ENCODE results near the gene LY86. TPM values are rescaled to one million over a fixed set of nuclear protein-coding genes. Genes with fewer than 3 reads are reported as not detected.

The LY86 gene
- total and polyA plus RNA-seq, 4 donors: 5.2 to 12.4 (median 9.6) TPM

DNA sequence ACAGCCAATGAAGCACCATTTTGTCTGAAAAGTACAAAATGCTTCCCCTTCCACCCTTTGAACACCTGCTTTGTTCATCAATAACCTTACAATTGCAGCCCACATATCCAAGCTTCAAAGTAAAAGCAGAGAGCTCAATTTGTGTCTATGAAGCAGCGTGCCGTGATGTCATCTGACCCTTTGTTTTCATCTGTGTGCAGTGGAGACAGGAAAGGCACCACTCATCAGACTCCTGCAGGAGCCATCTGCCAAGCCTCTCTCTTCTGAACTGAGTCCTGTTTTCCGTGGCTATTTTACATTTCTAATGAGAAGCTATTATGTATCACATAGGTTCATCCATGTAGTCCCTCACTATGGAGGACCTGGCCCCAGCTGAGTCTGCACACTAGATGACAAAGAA, 7.5 kb upstream of the LY86 start:
- no peak for ATAC-seq (ENCODE audit: insufficient read depth, low FRiP score)
- H3K27me3 ChIP-seq (ENCODE audit: control insufficient read depth in 3 of 3, insufficient read depth in 3 of 3, low read length in 2 of 3): no peaks in the 10 kb centered on the region
- peaks cover 0 to 4% (median 0%) of the 10 kb centered on the region in 4 donors for H3K9me3 ChIP-seq (ENCODE audit: control insufficient read depth in 4 of 4, insufficient read depth in 3 of 4, low read length in 3 of 4)
- H3K36me3 ChIP-seq (ENCODE audit: control insufficient read depth in 4 of 4, insufficient read depth in 4 of 4, low read length in 4 of 4): no peaks in the 10 kb centered on the region
- no peak for DNase-seq
- TF ChIP-seq, protein P1, sequence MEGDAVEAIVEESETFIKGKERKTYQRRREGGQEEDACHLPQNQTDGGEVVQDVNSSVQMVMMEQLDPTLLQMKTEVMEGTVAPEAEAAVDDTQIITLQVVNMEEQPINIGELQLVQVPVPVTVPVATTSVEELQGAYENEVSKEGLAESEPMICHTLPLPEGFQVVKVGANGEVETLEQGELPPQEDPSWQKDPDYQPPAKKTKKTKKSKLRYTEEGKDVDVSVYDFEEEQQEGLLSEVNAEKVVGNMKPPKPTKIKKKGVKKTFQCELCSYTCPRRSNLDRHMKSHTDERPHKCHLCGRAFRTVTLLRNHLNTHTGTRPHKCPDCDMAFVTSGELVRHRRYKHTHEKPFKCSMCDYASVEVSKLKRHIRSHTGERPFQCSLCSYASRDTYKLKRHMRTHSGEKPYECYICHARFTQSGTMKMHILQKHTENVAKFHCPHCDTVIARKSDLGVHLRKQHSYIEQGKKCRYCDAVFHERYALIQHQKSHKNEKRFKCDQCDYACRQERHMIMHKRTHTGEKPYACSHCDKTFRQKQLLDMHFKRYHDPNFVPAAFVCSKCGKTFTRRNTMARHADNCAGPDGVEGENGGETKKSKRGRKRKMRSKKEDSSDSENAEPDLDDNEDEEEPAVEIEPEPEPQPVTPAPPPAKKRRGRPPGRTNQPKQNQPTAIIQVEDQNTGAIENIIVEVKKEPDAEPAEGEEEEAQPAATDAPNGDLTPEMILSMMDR (IDR thresholded peaks at IDR 0.05; ENCODE audit: control extremely low read depth, extremely low read depth): no peak
- no peaks in the 10 kb centered on the region for H3K4me1 ChIP-seq (ENCODE audit: control insufficient read depth in 5 of 5, insufficient read depth in 5 of 5, low read length in 5 of 5)
- no peak overlapping the region for H3K27ac ChIP-seq (ENCODE audit: low read depth in 1 of 2, low read length in 1 of 2)
- no peak overlapping the region for H3K4me3 ChIP-seq
- 69 to 81% methylated on average over 3 of the region's 3 CpGs for WGBS, 2 donors
- H3K9ac ChIP-seq (ENCODE audit: insufficient read depth in 1 of 2, low read length in 2 of 2): no peak overlapping the region

DNA sequence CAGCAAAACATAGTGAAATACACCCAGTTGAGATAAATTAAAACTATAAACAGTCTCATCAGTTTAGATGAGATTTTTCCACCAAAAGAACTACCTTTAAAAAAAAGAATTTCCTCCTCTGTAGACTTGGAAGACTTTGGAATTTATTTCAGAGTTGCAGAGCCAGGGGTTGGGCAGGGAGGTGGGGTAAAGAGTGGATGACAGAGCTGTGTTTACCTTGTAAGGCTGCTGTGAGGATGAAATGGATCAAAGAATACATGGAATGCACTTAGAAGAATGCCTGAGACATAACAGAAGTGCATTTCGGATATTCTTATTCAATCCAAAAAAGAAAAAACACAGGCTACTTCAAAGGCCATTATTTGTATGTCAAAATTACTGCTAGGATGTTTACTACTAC, 6.4 kb upstream of the LY86 start:
- DNase-seq (no peak), ATAC-seq (ENCODE audit: insufficient read depth, low FRiP score) (no peak)
- H3K27me3 ChIP-seq (ENCODE audit: control insufficient read depth in 3 of 3, insufficient read depth in 3 of 3, low read length in 2 of 3): no peaks in the 10 kb centered on the region
- no peak overlapping the region for H3K4me3 ChIP-seq
- peaks cover 0 to 4% (median 0%) of the 10 kb centered on the region in 4 donors for H3K9me3 ChIP-seq (ENCODE audit: control insufficient read depth in 4 of 4, insufficient read depth in 3 of 4, low read length in 3 of 4)
- TF ChIP-seq, protein P1 (IDR thresholded peaks at IDR 0.05; ENCODE audit: control extremely low read depth, extremely low read depth): no peak
- H3K4me1 ChIP-seq (ENCODE audit: control insufficient read depth in 5 of 5, insufficient read depth in 5 of 5, low read length in 5 of 5): peaks cover 0 to 1% (median 0%) of the 10 kb centered on the region in 5 donors
- no peak overlapping the region for H3K9ac ChIP-seq (ENCODE audit: insufficient read depth in 1 of 2, low read length in 2 of 2)
- no peaks in the 10 kb centered on the region for H3K36me3 ChIP-seq (ENCODE audit: control insufficient read depth in 4 of 4, insufficient read depth in 4 of 4, low read length in 4 of 4)
- WGBS, 2 donors: 73 to 83% methylated on average over 1 of the region's 1 CpG
- no peak overlapping the region for H3K27ac ChIP-seq (ENCODE audit: low read depth in 1 of 2, low read length in 1 of 2)

DNA sequence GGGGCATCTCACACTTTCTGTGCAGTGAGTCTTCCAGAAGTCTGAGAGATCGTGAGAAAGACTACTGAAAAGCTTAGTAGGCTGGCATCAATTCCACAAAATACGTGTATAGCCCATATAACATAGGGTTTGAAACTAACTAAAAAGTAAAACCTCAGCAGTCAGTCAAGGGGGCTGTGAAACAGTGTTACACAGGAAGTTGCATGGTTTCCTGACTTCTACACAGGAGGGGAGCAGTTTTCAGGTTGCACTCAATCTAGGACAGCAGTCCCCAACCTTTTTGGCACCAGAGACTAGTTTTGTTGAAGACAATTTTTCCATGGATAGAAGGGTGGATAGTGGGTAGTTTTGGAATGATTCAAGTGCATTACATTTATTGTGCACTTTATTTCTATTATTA, 4.7 kb upstream of the LY86 start:
- no peak overlapping the region for H3K27ac ChIP-seq (ENCODE audit: low read depth in 1 of 2, low read length in 1 of 2)
- no peaks in the 10 kb centered on the region for H3K36me3 ChIP-seq (ENCODE audit: control insufficient read depth in 4 of 4, insufficient read depth in 4 of 4, low read length in 4 of 4)
- TF ChIP-seq, protein P1 (IDR thresholded peaks at IDR 0.05; ENCODE audit: control extremely low read depth, extremely low read depth): no peak
- no peak overlapping the region for H3K4me3 ChIP-seq
- DNase-seq (no peak), ATAC-seq (ENCODE audit: insufficient read depth, low FRiP score) (no peak)
- peaks cover 0 to 4% (median 0%) of the 10 kb centered on the region in 4 donors for H3K9me3 ChIP-seq (ENCODE audit: control insufficient read depth in 4 of 4, insufficient read depth in 3 of 4, low read length in 3 of 4)
- WGBS, 2 donors: 89 to 90% methylated on average over 2 of the region's 2 CpGs
- peaks cover 0 to 13% (median 8%) of the 10 kb centered on the region in 5 donors for H3K4me1 ChIP-seq (ENCODE audit: control insufficient read depth in 5 of 5, insufficient read depth in 5 of 5, low read length in 5 of 5)
- no peaks in the 10 kb centered on the region for H3K27me3 ChIP-seq (ENCODE audit: control insufficient read depth in 3 of 3, insufficient read depth in 3 of 3, low read length in 2 of 3)
- H3K9ac ChIP-seq (ENCODE audit: insufficient read depth in 1 of 2, low read length in 2 of 2): no peak overlapping the region

Data from lung (tissue), 12 donors.